WTC11 (cell line): ENCODE measurements around the gene SLC8A2. TPM values are rescaled to one million over a fixed set of nuclear protein-coding genes. Genes with fewer than 3 reads are reported as not detected.

Experiments used
- CTCF ChIP-seq: fragments of 200-600 bp; IDR thresholded peaks from 2 replicates; pipeline ENCODE4 v1.8.0; 2022; ENCODE audit warnings: antibody characterized with exemption
- E2F1 ChIP-seq: sonication (generic); formaldehyde crosslinking; IDR thresholded peaks from 2 replicates; pipeline ENCODE4 v1.8.0; 2022; ENCODE audit warnings: mild to moderate bottlenecking, missing genetic modification reagents
- GTF2I ChIP-seq: fragments of 250-450 bp; sonication (Bioruptor Pico); conservative IDR thresholded peaks from 2 replicates; pipeline ENCODE4 v1.4.0; 2021; ENCODE audit warnings: mild to moderate bottlenecking
- HMGA2 ChIP-seq: fragments of 250-450 bp; sonication (Bioruptor Pico); IDR thresholded peaks from 2 replicates; pipeline ENCODE4 v1.4.0; 2021; ENCODE audit warnings: mild to moderate bottlenecking, moderate library complexity
- IRF2 ChIP-seq: sonication (generic); formaldehyde crosslinking; IDR thresholded peaks from 2 replicates; pipeline ENCODE4 v1.8.0; 2022; ENCODE audit warnings: low read depth, missing genetic modification reagents, borderline replicate concordance
- JUN ChIP-seq: sonication (generic); formaldehyde crosslinking; IDR thresholded peaks from 2 replicates; pipeline ENCODE4 v1.8.0; 2023; ENCODE audit warnings: mild to moderate bottlenecking, missing genetic modification reagents
- KAT7 ChIP-seq: sonication (generic); formaldehyde crosslinking; IDR thresholded peaks from 2 replicates; pipeline ENCODE4 v1.8.1; 2023; ENCODE audit warnings: missing genetic modification reagents, mild to moderate bottlenecking, borderline replicate concordance
- MXD4 ChIP-seq: fragments of 250-450 bp; sonication (Bioruptor Pico); IDR thresholded peaks from 2 replicates; pipeline ENCODE4 v1.8.0; 2021; ENCODE audit warnings: mild to moderate bottlenecking, moderate library complexity, borderline replicate concordance
- NFYB ChIP-seq: sonication (generic); formaldehyde crosslinking; conservative IDR thresholded peaks from 2 replicates; pipeline ENCODE4 v1.8.0; 2022; ENCODE audit warnings: low read depth, missing genetic modification reagents
- NR2C2 ChIP-seq: sonication (generic); formaldehyde crosslinking; IDR thresholded peaks from 2 replicates; pipeline ENCODE4 v1.8.0; 2022; ENCODE audit warnings: mild to moderate bottlenecking, missing genetic modification reagents
- PRDM15 ChIP-seq: sonication (generic); formaldehyde crosslinking; IDR thresholded peaks from 2 replicates; pipeline ENCODE4 v1.8.0; 2022; ENCODE audit warnings: missing genetic modification reagents
- SP1 ChIP-seq: sonication (generic); formaldehyde crosslinking; conservative IDR thresholded peaks from 2 replicates; pipeline ENCODE4 v1.8.1; 2022; ENCODE audit warnings: missing genetic modification reagents
- TEAD1 ChIP-seq: sonication (generic); formaldehyde crosslinking; IDR thresholded peaks from 2 replicates; pipeline ENCODE4 v1.8.0; 2022; ENCODE audit warnings: mild to moderate bottlenecking, missing genetic modification reagents
- ZMAT4 ChIP-seq: fragments of 250-450 bp; sonication (Bioruptor Pico); IDR thresholded peaks from 2 replicates; pipeline ENCODE4 v1.9.0; 2021; ENCODE audit warnings: mild to moderate bottlenecking
- ZNF263 ChIP-seq: sonication (generic); formaldehyde crosslinking; IDR thresholded peaks from 2 replicates; pipeline ENCODE4 v1.8.1; 2022; ENCODE audit warnings: low read depth, mild to moderate bottlenecking, moderate library complexity, missing genetic modification reagents
- ZNF396 ChIP-seq: fragments of 250-450 bp; sonication (Bioruptor Pico); IDR thresholded peaks from 2 replicates; pipeline ENCODE4 v1.8.0; 2021; ENCODE audit warnings: mild to moderate bottlenecking, moderate library complexity, borderline replicate concordance
- total RNA-seq: library from RNA; stranded (reverse); gene quantifications from 3 replicates; pipeline ENCODE4 v1.2.3, GENCODE V29; 2021
- TF ChIP-seq, protein P1 (sequence below): fragments of 250-450 bp; sonication (Bioruptor Pico); IDR thresholded peaks from 2 replicates; pipeline ENCODE4 v1.9.0; 2021; ENCODE audit warnings: moderate library complexity, mild to moderate bottlenecking, inconsistent platforms, borderline replicate concordance
- TF ChIP-seq, protein P2 (sequence below): sonication (generic); formaldehyde crosslinking; IDR thresholded peaks from 2 replicates; pipeline ENCODE4 v1.8.1; 2023; ENCODE audit warnings: mild to moderate bottlenecking, missing genetic modification reagents
- TF ChIP-seq, protein P3 (sequence below): fragments of 250-450 bp; sonication (Bioruptor Pico); IDR thresholded peaks from 2 replicates; pipeline ENCODE4 v2.1.2; 2022; ENCODE audit warnings: mild to moderate bottlenecking, moderate library complexity
- TF ChIP-seq, protein P4 (sequence below): sonication (generic); formaldehyde crosslinking; conservative IDR thresholded peaks from 2 replicates; pipeline ENCODE4 v1.8.1; 2022; ENCODE audit warnings: mild to moderate bottlenecking, missing genetic modification reagents
- TF ChIP-seq, protein P5 (sequence below): sonication (generic); formaldehyde crosslinking; IDR thresholded peaks from 2 replicates; pipeline ENCODE4 v1.8.0; 2023; ENCODE audit warnings: mild to moderate bottlenecking, missing genetic modification reagents
- TF ChIP-seq, protein P6 (sequence below): fragments of 250-450 bp; sonication (Bioruptor Pico); conservative IDR thresholded peaks from 2 replicates; pipeline ENCODE4 v1.9.0; 2021; ENCODE audit warnings: mild to moderate bottlenecking

The SLC8A2 gene
- total RNA-seq, 1 experiment from 2014 or later = 6.5 TPM

DNA sequence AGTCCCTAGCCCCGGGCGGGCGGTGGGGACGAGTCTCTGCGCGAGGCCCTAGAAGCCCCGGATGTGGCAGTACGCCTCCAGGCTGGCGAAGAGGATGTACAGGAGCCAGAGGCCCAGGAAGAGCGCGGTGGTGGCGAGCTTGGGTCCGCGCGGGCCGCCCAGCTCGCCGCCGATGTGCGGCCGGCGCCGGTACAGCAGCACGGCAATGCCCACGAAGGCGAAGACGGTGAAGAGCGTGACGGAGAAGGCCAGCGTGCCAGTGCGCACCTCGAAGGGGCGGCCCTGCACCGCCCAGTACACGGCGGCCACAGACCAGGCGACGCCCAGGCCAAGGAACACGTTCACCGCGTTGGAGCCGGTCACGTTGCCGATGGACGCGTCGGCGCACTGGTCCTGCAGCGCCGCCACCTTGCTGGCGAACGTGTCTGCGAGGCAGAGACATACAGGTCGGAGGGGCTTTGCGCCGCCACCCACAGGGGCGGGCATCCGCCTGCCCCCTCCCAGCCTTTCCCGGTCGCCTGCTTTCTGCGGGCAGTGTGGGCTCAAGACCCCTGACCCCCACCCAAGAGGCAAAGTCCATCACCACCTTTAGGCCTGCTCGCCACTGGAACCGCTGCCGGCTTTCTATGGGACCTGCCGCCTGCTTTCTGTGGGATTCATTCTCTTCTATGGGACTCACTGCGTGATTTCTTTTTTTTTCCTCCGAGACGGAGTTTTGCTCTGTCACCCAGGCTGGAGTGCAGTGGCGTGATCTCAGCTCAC, 41.5 kb downstream of the SLC8A2 start (continued):
- TF ChIP-seq, protein P1, sequence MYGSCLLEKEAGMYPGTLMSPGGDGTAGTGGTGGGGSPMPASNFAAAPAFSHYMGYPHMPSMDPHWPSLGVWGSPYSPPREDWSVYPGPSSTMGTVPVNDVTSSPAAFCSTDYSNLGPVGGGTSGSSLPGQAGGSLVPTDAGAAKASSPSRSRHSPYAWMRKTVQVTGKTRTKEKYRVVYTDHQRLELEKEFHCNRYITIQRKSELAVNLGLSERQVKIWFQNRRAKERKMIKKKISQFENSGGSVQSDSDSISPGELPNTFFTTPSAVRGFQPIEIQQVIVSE (CRISPR knock-in tag) = no peak
- TF ChIP-seq, protein P2, sequence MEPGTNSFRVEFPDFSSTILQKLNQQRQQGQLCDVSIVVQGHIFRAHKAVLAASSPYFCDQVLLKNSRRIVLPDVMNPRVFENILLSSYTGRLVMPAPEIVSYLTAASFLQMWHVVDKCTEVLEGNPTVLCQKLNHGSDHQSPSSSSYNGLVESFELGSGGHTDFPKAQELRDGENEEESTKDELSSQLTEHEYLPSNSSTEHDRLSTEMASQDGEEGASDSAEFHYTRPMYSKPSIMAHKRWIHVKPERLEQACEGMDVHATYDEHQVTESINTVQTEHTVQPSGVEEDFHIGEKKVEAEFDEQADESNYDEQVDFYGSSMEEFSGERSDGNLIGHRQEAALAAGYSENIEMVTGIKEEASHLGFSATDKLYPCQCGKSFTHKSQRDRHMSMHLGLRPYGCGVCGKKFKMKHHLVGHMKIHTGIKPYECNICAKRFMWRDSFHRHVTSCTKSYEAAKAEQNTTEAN = peak; percentile 89
- no peak for TF ChIP-seq ZMAT4
- TF ChIP-seq ZNF396 (CRISPR knock-in tag) = no peak
- TF ChIP-seq IRF2 (CRISPR knock-in tag) = no peak
- TF ChIP-seq GTF2I (CRISPR knock-in tag) = no peak
- peak; percentile 49 for TF ChIP-seq SP1 (CRISPR knock-in tag)
- TF ChIP-seq, protein P3, sequence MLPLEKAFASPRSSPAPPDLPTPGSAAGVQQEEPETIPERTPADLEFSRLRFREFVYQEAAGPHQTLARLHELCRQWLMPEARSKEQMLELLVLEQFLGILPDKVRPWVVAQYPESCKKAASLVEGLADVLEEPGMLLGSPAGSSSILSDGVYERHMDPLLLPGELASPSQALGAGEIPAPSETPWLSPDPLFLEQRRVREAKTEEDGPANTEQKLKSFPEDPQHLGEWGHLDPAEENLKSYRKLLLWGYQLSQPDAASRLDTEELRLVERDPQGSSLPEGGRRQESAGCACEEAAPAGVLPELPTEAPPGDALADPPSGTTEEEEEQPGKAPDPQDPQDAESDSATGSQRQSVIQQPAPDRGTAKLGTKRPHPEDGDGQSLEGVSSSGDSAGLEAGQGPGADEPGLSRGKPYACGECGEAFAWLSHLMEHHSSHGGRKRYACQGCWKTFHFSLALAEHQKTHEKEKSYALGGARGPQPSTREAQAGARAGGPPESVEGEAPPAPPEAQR (CRISPR knock-in tag) = no peak
- no peak for TF ChIP-seq ZNF263 (CRISPR knock-in tag)
- no peak for TF ChIP-seq PRDM15 (CRISPR knock-in tag)
- peak; percentile 85 for TF ChIP-seq E2F1 (CRISPR knock-in tag)
- peak; percentile 91 for TF ChIP-seq TEAD1 (CRISPR knock-in tag)
- TF ChIP-seq, protein P4, sequence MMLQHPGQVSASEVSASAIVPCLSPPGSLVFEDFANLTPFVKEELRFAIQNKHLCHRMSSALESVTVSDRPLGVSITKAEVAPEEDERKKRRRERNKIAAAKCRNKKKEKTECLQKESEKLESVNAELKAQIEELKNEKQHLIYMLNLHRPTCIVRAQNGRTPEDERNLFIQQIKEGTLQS = no peak
- TF ChIP-seq CTCF = no peak
- TF ChIP-seq, protein P5, sequence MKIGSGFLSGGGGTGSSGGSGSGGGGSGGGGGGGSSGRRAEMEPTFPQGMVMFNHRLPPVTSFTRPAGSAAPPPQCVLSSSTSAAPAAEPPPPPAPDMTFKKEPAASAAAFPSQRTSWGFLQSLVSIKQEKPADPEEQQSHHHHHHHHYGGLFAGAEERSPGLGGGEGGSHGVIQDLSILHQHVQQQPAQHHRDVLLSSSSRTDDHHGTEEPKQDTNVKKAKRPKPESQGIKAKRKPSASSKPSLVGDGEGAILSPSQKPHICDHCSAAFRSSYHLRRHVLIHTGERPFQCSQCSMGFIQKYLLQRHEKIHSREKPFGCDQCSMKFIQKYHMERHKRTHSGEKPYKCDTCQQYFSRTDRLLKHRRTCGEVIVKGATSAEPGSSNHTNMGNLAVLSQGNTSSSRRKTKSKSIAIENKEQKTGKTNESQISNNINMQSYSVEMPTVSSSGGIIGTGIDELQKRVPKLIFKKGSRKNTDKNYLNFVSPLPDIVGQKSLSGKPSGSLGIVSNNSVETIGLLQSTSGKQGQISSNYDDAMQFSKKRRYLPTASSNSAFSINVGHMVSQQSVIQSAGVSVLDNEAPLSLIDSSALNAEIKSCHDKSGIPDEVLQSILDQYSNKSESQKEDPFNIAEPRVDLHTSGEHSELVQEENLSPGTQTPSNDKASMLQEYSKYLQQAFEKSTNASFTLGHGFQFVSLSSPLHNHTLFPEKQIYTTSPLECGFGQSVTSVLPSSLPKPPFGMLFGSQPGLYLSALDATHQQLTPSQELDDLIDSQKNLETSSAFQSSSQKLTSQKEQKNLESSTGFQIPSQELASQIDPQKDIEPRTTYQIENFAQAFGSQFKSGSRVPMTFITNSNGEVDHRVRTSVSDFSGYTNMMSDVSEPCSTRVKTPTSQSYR (CRISPR knock-in tag) = peak; percentile 78
- TF ChIP-seq, protein P6, sequence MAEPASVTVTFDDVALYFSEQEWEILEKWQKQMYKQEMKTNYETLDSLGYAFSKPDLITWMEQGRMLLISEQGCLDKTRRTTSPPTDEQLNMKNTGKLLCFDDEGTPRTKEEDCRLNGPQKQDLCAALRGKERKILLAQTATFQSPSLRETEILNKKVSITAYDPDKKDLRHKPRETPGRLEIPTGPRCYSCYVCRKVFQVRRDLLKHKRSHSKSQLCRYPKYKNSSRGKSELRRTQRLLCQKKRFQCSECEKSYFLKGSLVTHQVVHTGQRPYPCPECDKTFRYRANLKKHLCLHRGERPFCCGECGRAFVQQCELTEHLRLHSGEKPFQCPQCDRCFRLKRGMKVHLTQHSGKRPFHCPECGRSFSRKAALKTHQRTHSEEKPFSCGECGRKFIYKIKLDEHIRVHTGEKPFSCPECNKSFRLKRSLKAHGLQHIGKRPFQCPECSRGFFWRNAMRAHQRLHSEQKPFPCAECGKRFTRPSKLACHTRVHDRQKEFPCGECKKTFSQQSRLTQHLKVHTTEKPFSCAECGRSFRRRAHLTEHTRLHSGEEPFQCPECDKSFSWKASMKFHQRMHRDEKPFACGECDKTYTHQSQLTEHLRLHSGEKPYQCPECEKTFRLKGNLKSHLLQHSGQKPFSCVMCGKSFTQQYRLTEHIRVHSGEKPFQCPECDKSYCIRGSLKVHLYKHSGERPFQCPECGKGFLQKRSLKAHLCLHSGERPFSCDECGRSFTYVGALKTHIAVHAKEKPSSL (CRISPR knock-in tag) = no peak
- TF ChIP-seq JUN = 0 out of 2 replicates have a peak, but pooled peaks have one; percentile 14
- TF ChIP-seq HMGA2 = no peak
- TF ChIP-seq NR2C2 (CRISPR knock-in tag) = peak; percentile 36; the same call in 1 of the 2 replicates
- peak; percentile 99 for TF ChIP-seq KAT7 (CRISPR knock-in tag)
- no peak for TF ChIP-seq MXD4
- no peak; the same call in 1 of the 2 replicates for TF ChIP-seq NFYB (CRISPR knock-in tag)
